Gastroesophageal sphincter (tissue), 4 donors: Measurements from ENCODE around the gene SYT15. TPM values are rescaled to one million over a fixed set of nuclear protein-coding genes. Genes with fewer than 3 reads are reported as not detected.

Source experiments
- ATAC-seq: fragments of 150-250 bp; one replicate; pipeline ENCODE4 v1.9.1; 2016; ENCODE audit warnings: mild to moderate bottlenecking, moderate library complexity
- H3K27ac ChIP-seq, 4 donors: fragments of 200-600 bp; sonication (generic) in 3 of 4; 1 replicate in 3 of 4; 2 replicates in 1 of 4; pipeline ENCODE4 v1.5.1; 2016 to 2019
- H3K27me3 ChIP-seq: fragments of 200-600 bp; sonication (generic); one replicate; pipeline ENCODE4 v1.5.1; 2019
- H3K36me3 ChIP-seq, 2 donors: fragments of 200-600 bp; sonication (generic); one replicate each; pipeline ENCODE4 v1.5.1; 2019; ENCODE audit warnings: control low read depth in 1 of 2
- H3K4me1 ChIP-seq, 3 donors: fragments of 200-600 bp; sonication (generic); 1 replicate in 2 of 3; 2 replicates in 1 of 3; pipeline ENCODE4 v1.5.1; 2016 to 2019; ENCODE audit warnings: control low read depth in 2 of 3
- H3K4me3 ChIP-seq, 2 donors: fragments of 200-600 bp; sonication (generic); one replicate each; pipeline ENCODE4 v1.5.1; 2019; ENCODE audit warnings: mild to moderate bottlenecking in 1 of 2, moderate library complexity in 1 of 2
- H3K9me3 ChIP-seq, 3 donors: fragments of 200-600 bp; sonication (generic); one replicate each; pipeline ENCODE4 v1.5.1; 2017 to 2019; ENCODE audit warnings: control low read depth in 2 of 3
- CTCF ChIP-seq, 4 experiments: fragments of 200-600 bp in 2 of 4; fragments of 450-650 bp in 2 of 4; sonication (generic) in 1 of 4; IDR thresholded peaks; one replicate each; pipeline ENCODE4 v1.5.1; 2017 to 2019; ENCODE audit warnings: antibody characterized with exemption in 4 of 4, mild to moderate bottlenecking in 2 of 4, moderate library complexity in 2 of 4
- EP300 ChIP-seq: sonication (generic); formaldehyde crosslinking; IDR thresholded peaks from one replicate; pipeline ENCODE4 v1.6.1; 2017; ENCODE audit warnings: antibody characterized with exemption, mild to moderate bottlenecking
- POLR2A ChIP-seq, 2 donors: fragments of 450-650 bp; IDR thresholded peaks; one replicate each; pipeline ENCODE4 v1.6.1; 2017; ENCODE audit warnings: antibody characterized with exemption in 2 of 2, mild to moderate bottlenecking in 2 of 2, moderate library complexity in 1 of 2
- POLR2AphosphoS5 ChIP-seq: sonication (generic); formaldehyde crosslinking; IDR thresholded peaks from one replicate; pipeline ENCODE4 v1.6.1; 2017; ENCODE audit warnings: antibody characterized with exemption
- WGBS, 2 donors: methylation state at CpG; one replicate each; pipeline ENCODE4 v1.1.5; 2018; ENCODE audit warnings: low coverage in 1 of 2; 5-methylcytosine and 5-hydroxymethylcytosine counted together
- total RNA-seq, 4 donors: library from RNA; depleted of rRNA; stranded (reverse); fragments of >200 nt; gene quantifications; one replicate each; pipeline ENCODE4 v1.1.0, GENCODE V29; 2016

Gene SYT15
- total RNA-seq, 4 donors from 2014 or later = 1.9 to 11.2 (median 7.4) TPM

GRCh38 chr10:46557319-46558121, 21.4 kb upstream of the SYT15 start:
- 85 to 93% methylated on average over 26 to 28 of the region's 33 CpGs for WGBS, 2 donors
- peaks cover 83% of the 10 kb centered on the region for H3K27me3 ChIP-seq

GRCh38 chr10:46558122-46558391, 20.9 kb upstream of the SYT15 start:
- H3K27me3 ChIP-seq = peaks cover 79% of the 10 kb centered on the region
- H3K36me3 ChIP-seq = no peaks in the 10 kb centered on the region
- no peak overlapping the region for H3K27ac ChIP-seq
- WGBS, 2 donors = 13 to 40% methylated on average over 1 of the region's 1 CpG
- ATAC-seq = no peak
- TF ChIP-seq CTCF (IDR thresholded peaks at IDR 0.05) = no peak
- no peak for TF ChIP-seq EP300
- no peak for TF ChIP-seq POLR2AphosphoS5
- no peak for TF ChIP-seq POLR2A (IDR thresholded peaks at IDR 0.05)
- no peaks in the 10 kb centered on the region for H3K9me3 ChIP-seq
- H3K4me3 ChIP-seq = no peak overlapping the region
- peaks cover 0 to 15% (median 10%) of the 10 kb centered on the region in 3 donors for H3K4me1 ChIP-seq

More at GRCh38 chr10:46557319-46558121, 21.4 kb upstream of the SYT15 start:
- Histone ChIP-seq H3K4me3 (peak overlapping the region in 1 of 2 donors; percentile 57), H3K4me1 (peaks cover 0 to 15% (median 10%) of the 10 kb centered on the region in 3 donors), H3K36me3 (no peaks in the 10 kb centered on the region), H3K9me3 (no peaks in the 10 kb centered on the region), H3K27ac (no peak overlapping the region)
- TF ChIP-seq CTCF (IDR thresholded peaks at IDR 0.05) (no peak), EP300 (no peak), POLR2AphosphoS5 (no peak), POLR2A (IDR thresholded peaks at IDR 0.05) (no peak)
- ATAC-seq = no peak

GRCh38 chr10:46558392-46559185, 20.3 kb upstream of the SYT15 start:
- TF ChIP-seq CTCF (IDR thresholded peaks at IDR 0.05) (no peak), POLR2AphosphoS5 (no peak), EP300 (no peak), POLR2A (IDR thresholded peaks at IDR 0.05) (no peak)
- no peak overlapping the region for H3K27ac ChIP-seq
- no peaks in the 10 kb centered on the region for H3K36me3 ChIP-seq
- 75 to 77% methylated on average over 9 of the region's 9 CpGs for WGBS, 2 donors
- H3K27me3 ChIP-seq = peaks cover 74% of the 10 kb centered on the region
- H3K9me3 ChIP-seq = no peaks in the 10 kb centered on the region
- ATAC-seq = no peak
- no peak overlapping the region for H3K4me3 ChIP-seq
- H3K4me1 ChIP-seq = peaks cover 0 to 15% (median 10%) of the 10 kb centered on the region in 3 donors

GRCh38 chr10:46559231-46559671, 19.7 kb upstream of the SYT15 start:
- Histone ChIP-seq H3K4me1 (peaks cover 0 to 15% (median 10%) of the 10 kb centered on the region in 3 donors), H3K9me3 (no peaks in the 10 kb centered on the region), H3K27me3 (peaks cover 67% of the 10 kb centered on the region), H3K4me3 (no peak overlapping the region), H3K27ac (no peak overlapping the region), H3K36me3 (no peaks in the 10 kb centered on the region)
- TF ChIP-seq POLR2AphosphoS5 (no peak), EP300 (no peak), CTCF (IDR thresholded peaks at IDR 0.05) (no peak), POLR2A (IDR thresholded peaks at IDR 0.05) (no peak)
- WGBS, 2 donors = 96 to 100% methylated on average over 1 to 3 of the region's 5 CpGs
- ATAC-seq = no peak
